Liver (tissue), 9 donors: ENCODE measurements around the gene EMSY. TPM values are rescaled to one million over a fixed set of nuclear protein-coding genes. Genes with fewer than 3 reads are reported as not detected.

Experiments used
- DNase-seq: peaks from one replicate; pipeline ENCODE4 v3.0.0-alpha.2; 2017; ENCODE audit warnings: low spot score
- H3K27ac ChIP-seq, 2 donors: one replicate each; pipeline ENCODE4 v1.7.0; 2013; ENCODE audit warnings: inconsistent platforms in 2 of 2, low read length in 2 of 2, control low read depth in 1 of 2, low read depth in 1 of 2, mild to moderate bottlenecking in 1 of 2
- H3K27me3 ChIP-seq, 4 donors: one replicate each; pipeline versions ENCODE4 v1.6.1 to v1.7.0; 2013; ENCODE audit warnings: low read length in 3 of 4, inconsistent platforms in 1 of 4, mild to moderate bottlenecking in 1 of 4, moderate library complexity in 1 of 4; ENCODE audit not compliant: control insufficient read depth in 4 of 4, insufficient read depth in 4 of 4
- H3K36me3 ChIP-seq, 4 donors: one replicate each; pipeline versions ENCODE4 v1.6.1 to v1.7.0; 2013; ENCODE audit warnings: low read length in 3 of 4, mild to moderate bottlenecking in 3 of 4, low read depth in 1 of 4, moderate library complexity in 1 of 4; ENCODE audit not compliant: control insufficient read depth in 4 of 4, insufficient read depth in 3 of 4
- H3K4me1 ChIP-seq, 4 donors: one replicate each; pipeline versions ENCODE4 v1.6.1 to v1.7.0; 2013; ENCODE audit warnings: low read length in 3 of 4, mild to moderate bottlenecking in 3 of 4, moderate library complexity in 1 of 4; ENCODE audit not compliant: control insufficient read depth in 4 of 4, insufficient read depth in 4 of 4
- H3K4me3 ChIP-seq, 3 donors: one replicate each; pipeline versions ENCODE4 v1.6.1 to v1.7.0; 2013; ENCODE audit warnings: low read length in 3 of 3, control low read depth in 1 of 3, low read depth in 1 of 3, mild to moderate bottlenecking in 1 of 3
- H3K9ac ChIP-seq, 2 donors: one replicate each; pipeline ENCODE4 v1.7.0; 2013; ENCODE audit warnings: low read length in 2 of 2, mild to moderate bottlenecking in 2 of 2, moderate library complexity in 2 of 2, control low read depth in 1 of 2, low read depth in 1 of 2
- H3K9me3 ChIP-seq, 4 donors: one replicate each; pipeline versions ENCODE4 v1.6.1 to v1.7.0; 2013; ENCODE audit warnings: low read length in 3 of 4; ENCODE audit not compliant: control insufficient read depth in 4 of 4
- EGR1 ChIP-seq, 2 donors: IDR thresholded peaks; 2 replicates each; pipeline ENCODE4 v1.6.1; 2016 to 2018; ENCODE audit warnings: antibody characterized with exemption in 2 of 2, low read depth in 2 of 2
- FOXA1 ChIP-seq: IDR thresholded peaks from 2 replicates; pipeline ENCODE4 v1.6.1; 2016; ENCODE audit warnings: antibody characterized with exemption
- FOXA2 ChIP-seq: IDR thresholded peaks from 2 replicates; pipeline ENCODE4 v1.6.1; 2016; ENCODE audit warnings: antibody characterized with exemption
- GABPA ChIP-seq, 2 donors: IDR thresholded peaks in 1 of 2; conservative IDR thresholded peaks in 1 of 2; 2 replicates each; pipeline ENCODE4 v1.6.1; 2016; ENCODE audit warnings: antibody characterized with exemption in 2 of 2, mild to moderate bottlenecking in 1 of 2, moderate library complexity in 1 of 2
- HNF4A ChIP-seq, 2 donors: conservative IDR thresholded peaks; 2 replicates each; pipeline ENCODE4 v1.6.1; 2016; ENCODE audit warnings: antibody characterized with exemption in 2 of 2, mild to moderate bottlenecking in 2 of 2
- HNF4G ChIP-seq: IDR thresholded peaks from 2 replicates; pipeline ENCODE4 v1.6.1; 2016; ENCODE audit warnings: antibody characterized with exemption
- JUND ChIP-seq, 2 donors: IDR thresholded peaks; 2 replicates each; pipeline ENCODE4 v1.6.1; 2016; ENCODE audit warnings: antibody characterized with exemption in 2 of 2
- NR2F2 ChIP-seq: IDR thresholded peaks from 2 replicates; pipeline ENCODE4 v1.6.1; 2016; ENCODE audit warnings: antibody characterized with exemption
- RAD21 ChIP-seq, 2 donors: IDR thresholded peaks; 2 replicates each; pipeline ENCODE4 v1.6.1; 2016; ENCODE audit warnings: antibody characterized with exemption in 2 of 2, mild to moderate bottlenecking in 2 of 2
- REST ChIP-seq: IDR thresholded peaks from 2 replicates; pipeline ENCODE4 v1.6.1; 2016; ENCODE audit warnings: antibody characterized with exemption, mild to moderate bottlenecking
- RXRA ChIP-seq, 2 donors: IDR thresholded peaks; 2 replicates each; pipeline ENCODE4 v1.6.1; 2017 to 2018; ENCODE audit warnings: antibody characterized with exemption in 2 of 2, mild to moderate bottlenecking in 1 of 2
- SP1 ChIP-seq: IDR thresholded peaks from 2 replicates; pipeline ENCODE4 v1.6.1; 2018; ENCODE audit warnings: antibody characterized with exemption, mild to moderate bottlenecking
- TAF1 ChIP-seq: conservative IDR thresholded peaks from 2 replicates; pipeline ENCODE4 v1.6.1; 2016; ENCODE audit warnings: antibody characterized with exemption, mild to moderate bottlenecking
- YY1 ChIP-seq: IDR thresholded peaks from 2 replicates; pipeline ENCODE4 v1.6.1; 2016; ENCODE audit warnings: antibody characterized with exemption, mild to moderate bottlenecking
- ZBTB33 ChIP-seq: IDR thresholded peaks from 2 replicates; pipeline ENCODE4 v1.6.1; 2016; ENCODE audit warnings: antibody characterized with exemption
- WGBS: extraction: QIAGEN DNeasy Blood & Tissue Kit; methylation state at CpG from one replicate; pipeline ENCODE4 v1.1.7; 2013; 5-methylcytosine and 5-hydroxymethylcytosine counted together
- polyA plus RNA-seq, 2 donors: library from polyadenylated mRNA; stranded (reverse) in 1 of 2; unstranded in 1 of 2; fragments of 200-250 nt in 1 of 2; fragments of >200 nt in 1 of 2; fragmentation: Nextera tagmentation in 1 of 2; extraction: Ambion mirVana in 1 of 2; gene quantifications; one replicate each; pipeline versions ENCODE4 v1.2.1 to v1.2.3, GENCODE V29; 2013 to 2015
- total RNA-seq, 2 donors: library from RNA; depleted of rRNA; stranded (reverse); fragments of >200 nt; gene quantifications; one replicate each; pipeline ENCODE4 v1.2.3, GENCODE V29; 2014
- TF ChIP-seq, protein P1 (sequence below): IDR thresholded peaks from 2 replicates; pipeline ENCODE4 v1.6.1; 2016; ENCODE audit warnings: antibody characterized with exemption
- TF ChIP-seq, protein P2 (sequence below): IDR thresholded peaks from 2 replicates; pipeline ENCODE4 v1.6.1; 2016; ENCODE audit warnings: antibody characterized with exemption
- donor health status: healthy.
- donor health status: healthy.
- donor health status: healthy.
- donor health status: healthy.
- donor health status: healthy.

EMSY gene
- total and polyA plus RNA-seq, 4 donors: 4.2 to 14.8 (median 8.9) TPM

DNA sequence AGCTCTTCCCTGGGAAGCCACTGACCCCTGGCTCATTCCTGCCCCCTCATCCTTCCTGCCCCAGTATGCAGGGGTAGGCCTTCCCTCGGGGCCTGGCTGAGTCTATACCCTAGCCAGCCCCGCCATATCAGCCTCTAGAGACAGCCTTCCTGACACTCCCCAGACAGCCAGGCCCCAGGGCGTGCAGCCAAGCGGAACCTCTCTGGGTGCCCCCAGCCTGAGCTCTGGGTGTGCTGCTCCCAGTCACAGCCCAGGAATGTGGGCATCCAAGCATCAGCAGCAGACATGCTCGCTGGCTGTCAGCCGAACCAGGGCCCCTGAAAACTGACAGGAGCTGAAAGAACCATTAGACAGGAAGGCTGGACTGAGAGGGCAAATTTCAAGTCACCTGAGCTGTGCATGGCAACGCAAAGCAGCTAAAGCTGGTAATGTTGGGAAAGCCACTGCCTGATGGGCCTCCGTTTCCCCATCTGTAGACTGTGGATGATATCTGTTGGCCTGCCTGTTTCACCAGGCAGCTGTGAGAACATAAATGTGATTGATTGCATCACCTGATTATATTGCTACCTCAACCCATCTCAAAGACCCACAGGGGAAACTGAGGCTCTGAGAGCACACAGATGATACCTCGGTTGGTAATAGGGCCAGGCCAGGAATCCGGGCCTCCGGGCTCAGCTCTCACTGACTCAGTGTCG is 132.6 kb downstream of the EMSY start:
- no peak overlapping the region for H3K4me3 ChIP-seq
- H3K36me3 ChIP-seq: no peaks in the 10 kb centered on the region
- H3K4me1 ChIP-seq: no peaks in the 10 kb centered on the region
- H3K9ac ChIP-seq: no peak overlapping the region
- peak overlapping the region; percentile 43 to 85 for H3K27ac ChIP-seq
- no peak for DNase-seq
- no peaks in the 10 kb centered on the region for H3K27me3 ChIP-seq
- H3K9me3 ChIP-seq: no peaks in the 10 kb centered on the region
- TF ChIP-seq JUND (IDR thresholded peaks at IDR 0.05): no peak
- no peak for TF ChIP-seq SP1
- TF ChIP-seq RAD21 (IDR thresholded peaks at IDR 0.05): no peak
- TF ChIP-seq GABPA (IDR thresholded peaks at IDR 0.05 in 1 of 2, conservative IDR thresholded peaks at IDR 0.05 in 1 of 2): no peak
- TF ChIP-seq RXRA (IDR thresholded peaks at IDR 0.05): peak in 1 of 2 donors; percentile 44
- TF ChIP-seq, protein P1, sequence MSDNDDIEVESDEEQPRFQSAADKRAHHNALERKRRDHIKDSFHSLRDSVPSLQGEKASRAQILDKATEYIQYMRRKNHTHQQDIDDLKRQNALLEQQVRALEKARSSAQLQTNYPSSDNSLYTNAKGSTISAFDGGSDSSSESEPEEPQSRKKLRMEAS: no peak
- TF ChIP-seq FOXA1: no peak
- TF ChIP-seq HNF4G: no peak
- no peak for TF ChIP-seq EGR1 (IDR thresholded peaks at IDR 0.05; ENCODE audit: low read depth in 2 of 2)
- no peak for TF ChIP-seq REST
- TF ChIP-seq HNF4A (conservative IDR thresholded peaks at IDR 0.05): no peak
- TF ChIP-seq, protein P2, sequence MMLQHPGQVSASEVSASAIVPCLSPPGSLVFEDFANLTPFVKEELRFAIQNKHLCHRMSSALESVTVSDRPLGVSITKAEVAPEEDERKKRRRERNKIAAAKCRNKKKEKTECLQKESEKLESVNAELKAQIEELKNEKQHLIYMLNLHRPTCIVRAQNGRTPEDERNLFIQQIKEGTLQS: no peak
- no peak for TF ChIP-seq FOXA2
- TF ChIP-seq NR2F2: peak; percentile 94
- WGBS: 76% methylated on average over 12 of the region's 12 CpGs

GRCh38 chr11:76577921-76578653 is 133.3 kb downstream of the EMSY start:
- no peak overlapping the region for H3K9ac ChIP-seq

More at GRCh38 chr11:76577921-76578653, 133.3 kb downstream of the EMSY start:
- 77% methylated on average over 11 of the region's 11 CpGs for WGBS
- Histone ChIP-seq H3K4me1 (no peaks in the 10 kb centered on the region), H3K9me3 (no peaks in the 10 kb centered on the region), H3K36me3 (no peaks in the 10 kb centered on the region), H3K27me3 (no peaks in the 10 kb centered on the region), H3K4me3 (no peak overlapping the region), H3K27ac (peak overlapping the region; percentile 62 to 85)
- no peak for TF ChIP-seq YY1
- no peak for TF ChIP-seq FOXA2
- TF ChIP-seq EGR1 (IDR thresholded peaks at IDR 0.05; ENCODE audit: low read depth in 2 of 2): no peak
- no peak for TF ChIP-seq ZBTB33
- no peak for TF ChIP-seq REST
- no peak for TF ChIP-seq FOXA1
- TF ChIP-seq JUND (IDR thresholded peaks at IDR 0.05): no peak
- TF ChIP-seq RXRA (IDR thresholded peaks at IDR 0.05): no peak
- TF ChIP-seq, protein P1: no peak
- no peak for TF ChIP-seq SP1
- no peak for TF ChIP-seq GABPA (IDR thresholded peaks at IDR 0.05 in 1 of 2, conservative IDR thresholded peaks at IDR 0.05 in 1 of 2)
- TF ChIP-seq TAF1: no peak
- TF ChIP-seq, protein P2: no peak
- no peak for TF ChIP-seq HNF4A (conservative IDR thresholded peaks at IDR 0.05)
- DNase-seq: no peak
